Left renal cortex interstitium (tissue), 4 donors: ENCODE measurements around the gene AFF3. TPM values are rescaled to one million over a fixed set of nuclear protein-coding genes. Genes with fewer than 3 reads are reported as not detected.

Source experiments
- DNase-seq, 4 donors: peaks; one replicate each; pipeline ENCODE4 v3.0.0-alpha.2; 2013; ENCODE audit warnings: low read depth in 4 of 4, low spot score in 2 of 4, missing footprints in 1 of 4
- polyA plus RNA-seq, 4 donors: library from polyadenylated mRNA; unstranded; fragments of 120-200 nt; gene quantifications; one replicate each; pipeline ENCODE4 v1.2.1, GENCODE V29; 2013; ENCODE audit not compliant: insufficient read length in 4 of 4

The AFF3 gene
- polyA plus RNA-seq, 4 donors: 18.4 to 26.6 (median 24.0) TPM

DNA sequence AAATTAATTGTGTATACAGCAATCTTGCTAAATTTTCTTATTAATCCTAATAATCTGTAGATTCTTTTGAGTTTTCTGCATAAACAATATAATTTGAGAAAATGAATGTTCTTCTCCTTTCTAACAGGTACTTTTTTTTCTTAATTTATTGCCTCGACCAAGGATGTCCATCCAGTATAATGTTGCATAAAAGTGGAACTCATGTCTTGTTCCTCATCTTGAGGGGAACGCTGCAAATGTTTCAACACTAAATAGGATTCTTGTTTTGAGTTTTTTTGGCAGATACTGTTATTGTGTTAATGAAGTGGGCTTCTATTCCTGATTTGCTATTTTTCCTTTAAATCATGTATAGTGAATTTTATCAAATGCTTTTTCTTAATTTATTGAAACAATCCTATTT lies 408.2 kb downstream of the AFF3 start:
- no peak for DNase-seq

GRCh38 chr2:99729104-99730025 lies 413.0 kb downstream of the AFF3 start:
- DNase-seq: no peak

DNA sequence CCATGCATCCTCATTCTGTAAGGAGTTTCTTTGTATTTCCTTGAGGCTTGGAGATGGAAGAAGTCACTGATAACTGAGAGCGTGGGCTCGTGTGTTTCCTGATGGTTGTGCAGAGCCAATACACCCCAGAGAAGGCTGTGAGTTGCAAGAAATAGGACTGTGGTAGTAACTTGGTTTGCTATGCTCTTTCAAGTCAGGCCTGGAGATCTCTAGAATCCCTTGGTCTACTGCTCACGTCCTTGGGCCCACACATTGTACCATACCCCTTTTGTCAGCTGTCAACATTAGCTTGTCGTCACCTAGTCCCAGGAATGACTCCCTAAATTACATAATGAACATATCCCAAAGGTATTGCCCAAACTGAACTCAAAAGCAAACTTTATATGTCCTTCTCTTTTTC lies 414.2 kb downstream of the AFF3 start:
- no peak for DNase-seq

- DNase-seq: no peak
Observed at GRCh38 chr2:99727199-99727598, 415.2 kb downstream of the AFF3 start.

DNA sequence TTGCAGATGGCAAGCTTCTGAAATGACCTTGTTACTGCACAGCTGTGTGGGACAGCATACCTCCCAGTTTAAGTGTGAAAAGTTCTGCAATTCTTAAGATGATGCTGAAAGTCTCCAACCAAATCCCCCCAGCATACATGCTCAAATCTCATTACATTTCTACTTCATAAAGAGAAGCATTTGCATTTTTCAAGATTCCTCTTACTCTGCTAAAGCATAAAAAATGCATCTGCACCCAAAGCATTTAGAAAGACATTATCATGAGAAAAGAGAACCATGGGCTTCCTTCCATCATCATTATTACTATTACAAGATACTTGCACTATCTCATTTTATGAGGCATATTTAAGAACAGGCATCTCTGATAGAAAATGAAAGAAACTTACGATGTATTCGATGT lies 415.7 kb downstream of the AFF3 start:
- DNase-seq: no peak

GRCh38 chr2:99725820-99726219 lies 416.6 kb downstream of the AFF3 start:
- DNase-seq: no peak

- DNase-seq: no peak
Observed at GRCh38 chr2:99722476-99722875, 419.9 kb downstream of the AFF3 start.

GRCh38 chr2:99719102-99719501 lies 423.3 kb downstream of the AFF3 start:
- DNase-seq: no peak

DNA sequence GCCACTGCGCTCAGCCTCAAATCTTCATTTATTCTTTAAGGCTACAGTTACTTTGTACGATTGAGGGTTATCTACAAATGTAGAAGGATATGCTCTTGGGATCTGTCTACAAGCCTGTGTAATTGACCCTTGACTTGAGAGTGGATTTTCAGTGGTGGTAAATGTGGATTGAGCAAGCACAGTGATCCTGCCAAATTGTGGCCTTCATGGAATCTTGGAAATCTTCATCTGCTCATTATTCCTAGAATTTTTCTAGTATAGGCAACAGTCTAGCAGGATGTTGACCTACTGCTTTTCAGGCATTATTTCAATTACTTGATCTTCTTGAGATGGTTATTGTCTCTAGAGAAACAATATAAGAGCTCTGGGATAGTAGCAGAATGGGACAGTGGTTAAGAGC lies 426.4 kb downstream of the AFF3 start:
- DNase-seq: no peak

- no peak for DNase-seq
Observed at GRCh38 chr2:99714349-99714748, 428.0 kb downstream of the AFF3 start.

GRCh38 chr2:99711144-99711543 lies 431.2 kb downstream of the AFF3 start:
- DNase-seq: no peak

DNA sequence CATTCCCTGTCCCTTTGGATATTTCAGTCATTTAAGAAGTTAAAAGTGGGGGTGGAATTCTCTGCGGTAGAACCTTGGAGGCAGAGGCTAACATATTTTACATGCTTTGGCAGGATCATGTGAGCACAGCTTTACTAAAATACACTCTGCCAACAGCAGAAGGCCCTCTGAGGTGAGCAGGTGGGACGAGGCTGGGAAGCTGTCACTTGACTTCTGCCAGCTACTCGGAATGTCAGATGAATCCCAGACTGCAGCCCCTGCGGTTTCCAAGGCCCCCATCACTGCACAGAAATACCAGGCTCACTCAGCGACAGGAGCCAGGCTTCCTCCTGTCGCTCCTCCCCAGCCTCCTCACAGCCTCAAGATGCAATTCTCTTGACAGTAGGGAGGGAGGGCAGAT lies 431.7 kb downstream of the AFF3 start:
- DNase-seq: no peak

DNA sequence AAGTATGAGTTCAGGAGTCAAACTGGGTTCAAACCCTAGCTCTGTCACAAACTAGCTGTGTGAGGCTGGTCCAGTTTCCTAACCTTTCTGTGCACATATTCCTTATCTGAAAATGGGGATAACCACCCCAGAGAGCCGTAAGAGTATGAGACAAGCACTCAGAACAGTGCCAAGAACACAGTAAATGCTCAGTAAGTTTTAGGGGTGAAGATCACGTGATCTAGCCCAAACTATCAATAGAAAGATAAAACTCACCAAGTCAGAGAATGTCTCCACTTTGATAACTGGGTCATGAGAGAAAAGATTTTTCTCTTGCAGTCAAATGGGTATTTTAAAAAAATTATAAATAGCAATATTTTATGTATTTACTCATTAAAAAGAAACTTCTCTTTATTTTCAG lies 433.2 kb downstream of the AFF3 start:
- DNase-seq: no peak

GRCh38 chr2:99708231-99708630 lies 434.2 kb downstream of the AFF3 start:
- no peak for DNase-seq

DNA sequence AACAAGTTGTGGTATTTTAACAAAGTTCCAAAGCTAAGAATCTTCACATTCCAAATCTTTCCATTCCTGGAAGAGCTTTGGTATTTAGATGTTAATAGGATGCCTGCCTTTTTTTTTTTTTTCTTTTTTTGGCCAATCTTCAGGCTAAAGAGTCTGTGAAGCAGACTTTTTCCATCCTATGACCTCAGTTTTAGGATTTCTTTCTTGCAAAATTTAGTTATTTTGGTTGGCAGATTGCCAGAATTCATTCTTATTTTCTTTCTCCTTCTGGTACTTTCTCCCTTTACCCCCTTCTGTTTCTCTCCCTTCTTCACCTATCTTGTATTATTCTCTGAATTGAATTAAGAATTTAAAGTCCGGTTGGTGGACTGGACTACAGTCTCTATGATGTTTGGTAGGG lies 434.8 kb downstream of the AFF3 start:
- DNase-seq: no peak

DNA sequence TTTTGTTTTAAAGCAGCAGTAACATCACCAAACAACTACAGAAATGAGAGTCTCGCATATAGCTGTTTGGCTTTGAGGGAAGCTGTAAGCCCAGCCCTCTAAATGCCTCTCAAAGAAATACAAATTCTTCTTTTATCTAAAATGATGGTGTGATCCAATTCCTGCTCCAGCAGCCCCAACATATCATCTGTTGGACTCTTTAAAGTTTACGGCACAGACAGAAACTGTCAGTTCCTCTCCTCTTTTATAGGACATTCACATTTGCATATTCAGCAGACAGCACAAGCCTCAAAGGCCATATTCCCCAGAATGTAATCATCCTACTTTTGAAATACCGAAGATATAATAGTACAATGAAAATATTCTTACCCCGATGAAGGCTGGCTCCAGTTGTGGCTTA lies 435.7 kb downstream of the AFF3 start:
- DNase-seq: no peak

DNA sequence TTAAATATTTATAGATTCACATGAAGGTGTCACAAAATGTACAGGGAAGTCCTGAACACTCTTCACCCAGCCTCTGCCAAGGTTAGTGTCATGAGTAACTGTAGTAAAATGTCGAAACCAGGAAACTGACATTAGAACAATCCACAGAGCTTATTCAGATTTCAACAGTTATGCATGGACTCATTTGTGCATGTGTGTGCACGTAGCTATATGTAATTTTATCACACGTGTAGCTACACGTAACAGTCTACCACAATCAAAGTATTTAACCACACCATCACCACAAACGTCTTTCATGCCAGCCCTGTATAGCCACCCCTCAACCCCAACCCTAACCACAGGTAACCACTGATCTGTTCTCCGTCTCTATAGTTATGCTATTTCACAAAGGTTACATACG lies 440.9 kb downstream of the AFF3 start:
- DNase-seq: no peak

DNA sequence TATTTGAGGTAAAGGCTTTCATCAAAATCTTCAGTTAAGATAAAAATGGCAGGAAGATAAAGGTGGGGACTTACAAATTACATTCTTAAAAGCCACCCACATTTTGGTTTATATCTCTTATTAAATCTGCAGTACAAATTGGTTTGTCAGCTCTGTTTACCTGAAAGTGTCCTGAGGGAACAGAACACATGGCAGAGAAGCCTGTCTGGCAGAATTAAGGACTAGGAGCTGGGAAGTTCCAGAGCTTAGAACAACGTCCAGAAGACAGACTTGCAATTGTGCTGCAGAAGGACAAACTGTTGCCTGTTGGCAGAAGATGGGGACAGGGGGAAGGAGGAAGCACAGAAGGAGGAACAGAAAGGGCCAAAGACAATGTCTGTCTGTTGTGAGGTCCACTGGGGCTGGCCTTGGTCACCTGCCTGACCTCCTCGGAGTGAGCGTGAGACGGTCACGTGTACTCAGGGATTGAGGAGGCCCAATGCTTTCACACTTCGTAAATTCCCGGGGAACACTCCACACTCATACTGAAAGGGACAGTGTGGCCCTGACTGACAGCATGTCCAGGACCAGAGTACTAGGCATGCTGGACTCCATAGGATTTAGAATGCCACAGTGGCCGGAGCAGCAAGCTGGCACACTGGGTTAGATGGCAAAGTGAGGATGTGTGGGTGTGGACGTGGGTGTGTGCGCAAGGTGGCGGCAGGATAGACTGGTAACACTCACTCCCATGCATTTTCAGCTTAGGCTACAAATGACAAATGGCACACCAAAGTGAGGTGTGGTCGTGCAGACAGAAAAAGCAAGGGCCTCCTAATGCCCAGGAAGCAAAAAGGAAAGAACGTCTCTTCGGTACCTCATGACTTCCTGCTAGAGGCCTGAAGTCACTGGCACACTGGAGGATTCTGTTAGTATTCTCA lies 441.6 kb downstream of the AFF3 start:
- DNase-seq: no peak

DNA sequence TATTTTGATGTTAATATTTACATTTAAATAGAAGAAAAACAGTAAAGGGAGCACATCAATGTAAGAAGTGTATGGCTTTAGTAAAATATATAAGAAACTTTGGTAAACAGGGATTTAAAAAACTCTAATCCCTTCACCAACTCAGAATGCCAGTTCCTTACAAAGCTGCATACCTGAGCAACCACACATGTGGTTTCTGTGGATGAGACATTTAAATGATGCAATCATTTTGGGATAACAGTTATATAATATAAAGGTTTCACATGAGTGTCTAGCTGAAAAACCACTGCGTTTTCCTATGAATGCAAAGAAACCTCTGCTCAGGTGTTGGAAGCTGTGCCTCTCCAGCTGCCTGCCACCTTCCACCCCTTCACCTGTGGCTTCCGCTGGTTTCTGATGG lies 443.5 kb downstream of the AFF3 start:
- no peak for DNase-seq

- no peak for DNase-seq
Observed at GRCh38 chr2:99697811-99698568, 444.4 kb downstream of the AFF3 start.

DNA sequence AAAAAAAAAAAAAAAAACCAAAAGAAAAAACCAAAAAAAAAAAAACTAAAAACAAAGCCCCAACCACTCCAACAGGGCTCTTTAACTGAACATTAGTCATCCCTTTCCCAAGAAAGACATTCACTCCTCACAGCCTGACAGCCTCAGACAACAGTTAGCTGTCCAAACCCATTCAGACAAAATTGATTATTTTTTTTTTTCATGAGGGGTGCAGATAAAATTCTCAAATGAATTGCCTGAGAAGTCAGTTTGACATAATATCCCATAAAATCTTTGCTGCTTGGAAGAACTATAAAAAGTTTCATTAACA lies 446.5 kb downstream of the AFF3 start:
- no peak for DNase-seq
